HG03575 (cell line): ENCODE results near the gene PDS5A.
"Not testable (repeated sequence)": the region's sequence is repeated elsewhere in the genome, so short reads cannot be mapped to it uniquely, and the experiment has no call there.

Source experiments
- ATAC-seq: cut with Tn5 transposase; IDR thresholded peaks from one replicate; pipeline ENCODE4 v1.9.1; 2021; ENCODE audit not compliant: unreplicated experiment, insufficient number of reproducible peaks, low FRiP score; ENCODE audit errors: extremely low read depth

Gene PDS5A

GRCh38 chr4:39922399-39922798 is 55.3 kb downstream of the PDS5A start:
- ATAC-seq = no peak

- no peak for ATAC-seq
Measured at GRCh38 chr4:39913471-39913870, 64.2 kb downstream of the PDS5A start.

- no peak for ATAC-seq
Measured at GRCh38 chr4:39910064-39910463, 67.6 kb downstream of the PDS5A start.

- no peak for ATAC-seq
Measured at GRCh38 chr4:39908284-39908683, 69.4 kb downstream of the PDS5A start.

- no peak for ATAC-seq
Measured at GRCh38 chr4:39905656-39906055, 72.1 kb downstream of the PDS5A start.

- not testable (repeated sequence) for ATAC-seq
Measured at GRCh38 chr4:39905019-39905418, 72.7 kb downstream of the PDS5A start.

GRCh38 chr4:39900966-39901365 is 76.7 kb downstream of the PDS5A start:
- no peak for ATAC-seq

GRCh38 chr4:39899291-39899690 is 78.4 kb downstream of the PDS5A start:
- no peak for ATAC-seq

GRCh38 chr4:39898015-39898414 is 79.7 kb downstream of the PDS5A start:
- no peak for ATAC-seq

GRCh38 chr4:39893693-39894072 is 84.0 kb downstream of the PDS5A start:
- no peak for ATAC-seq

GRCh38 chr4:39892988-39893692 is 84.6 kb downstream of the PDS5A start:
- no peak for ATAC-seq

- ATAC-seq = no peak
Measured at GRCh38 chr4:39889226-39889625, 88.5 kb downstream of the PDS5A start.

GRCh38 chr4:39888541-39888940 is 89.2 kb downstream of the PDS5A start:
- ATAC-seq = no peak

- no peak for ATAC-seq
Measured at GRCh38 chr4:39883646-39884045, 94.1 kb downstream of the PDS5A start.

GRCh38 chr4:39881789-39882188 is 95.9 kb downstream of the PDS5A start:
- ATAC-seq = no peak

- ATAC-seq = no peak
Measured at GRCh38 chr4:39877971-39878370, 99.7 kb downstream of the PDS5A start.

- no peak for ATAC-seq
Measured at GRCh38 chr4:39873823-39874222, 103.9 kb downstream of the PDS5A start.

- no peak for ATAC-seq
Measured at GRCh38 chr4:39865280-39865679, 112.4 kb downstream of the PDS5A start.

- no peak for ATAC-seq
Measured at GRCh38 chr4:39864391-39864790, 113.3 kb downstream of the PDS5A start.

- ATAC-seq = no peak
Measured at GRCh38 chr4:39860804-39861203, 116.9 kb downstream of the PDS5A start.

GRCh38 chr4:39855909-39856512 is 121.7 kb downstream of the PDS5A start:
- ATAC-seq = no peak
